ENCODE data around the gene FER. TPM values are rescaled to one million over a fixed set of nuclear protein-coding genes. Genes with fewer than 3 reads are reported as not detected.

Gene FER
- total and polyA plus RNA-seq, 2 experiments from 2014 or later: 10.6 to 29.4 TPM

DNA sequence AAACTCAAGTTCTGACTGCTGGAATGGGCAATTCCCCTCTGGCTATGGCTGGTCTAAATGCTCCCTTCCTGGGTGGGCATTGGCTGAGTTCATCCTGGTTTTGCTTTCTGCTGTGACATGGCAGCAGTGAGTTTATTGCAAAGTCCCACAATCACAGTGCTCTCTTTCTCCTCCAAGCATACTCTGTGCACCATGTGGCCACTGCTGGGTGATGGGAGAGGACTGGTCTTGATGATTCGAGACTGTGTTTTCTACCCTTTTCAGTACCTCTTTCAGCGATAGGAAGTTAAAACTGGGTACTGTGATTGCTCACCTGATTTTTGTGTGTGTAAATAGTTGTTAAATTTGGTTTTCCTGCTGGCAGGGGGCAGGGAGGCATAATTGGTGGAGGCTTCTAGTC, 49.7 kb downstream of the FER start:
- Histone ChIP-seq H3K79me2 (peaks cover 9% of the 10 kb centered on the region), H2AFZ (no peak overlapping the region), H3K4me2 (no peak overlapping the region), H3K36me3 (replicated peaks; ENCODE audit: insufficient read depth, low read depth) (no peaks in the 10 kb centered on the region), H3K4me1 (ENCODE audit: insufficient read depth) (no peaks in the 10 kb centered on the region), H3K9me3 (ENCODE audit: low read depth) (no peaks in the 10 kb centered on the region), H4K20me1 (ENCODE audit: insufficient read depth, poor library complexity, severe bottlenecking) (no peaks in the 10 kb centered on the region), H3K27me3 (no peaks in the 10 kb centered on the region), H3K27ac (no peak overlapping the region), H3K4me3 (no peak overlapping the region), H3K9me2 (replicated peaks; ENCODE audit: insufficient read depth) (no peaks in the 10 kb centered on the region)
- TF ChIP-seq, protein P1, sequence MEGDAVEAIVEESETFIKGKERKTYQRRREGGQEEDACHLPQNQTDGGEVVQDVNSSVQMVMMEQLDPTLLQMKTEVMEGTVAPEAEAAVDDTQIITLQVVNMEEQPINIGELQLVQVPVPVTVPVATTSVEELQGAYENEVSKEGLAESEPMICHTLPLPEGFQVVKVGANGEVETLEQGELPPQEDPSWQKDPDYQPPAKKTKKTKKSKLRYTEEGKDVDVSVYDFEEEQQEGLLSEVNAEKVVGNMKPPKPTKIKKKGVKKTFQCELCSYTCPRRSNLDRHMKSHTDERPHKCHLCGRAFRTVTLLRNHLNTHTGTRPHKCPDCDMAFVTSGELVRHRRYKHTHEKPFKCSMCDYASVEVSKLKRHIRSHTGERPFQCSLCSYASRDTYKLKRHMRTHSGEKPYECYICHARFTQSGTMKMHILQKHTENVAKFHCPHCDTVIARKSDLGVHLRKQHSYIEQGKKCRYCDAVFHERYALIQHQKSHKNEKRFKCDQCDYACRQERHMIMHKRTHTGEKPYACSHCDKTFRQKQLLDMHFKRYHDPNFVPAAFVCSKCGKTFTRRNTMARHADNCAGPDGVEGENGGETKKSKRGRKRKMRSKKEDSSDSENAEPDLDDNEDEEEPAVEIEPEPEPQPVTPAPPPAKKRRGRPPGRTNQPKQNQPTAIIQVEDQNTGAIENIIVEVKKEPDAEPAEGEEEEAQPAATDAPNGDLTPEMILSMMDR (IDR thresholded peaks at IDR 0.05; ENCODE audit: poor library complexity): no peak
- TF ChIP-seq EZH2phosphoT487 (IDR thresholded peaks at IDR 0.05; ENCODE audit: low read depth, severe bottlenecking, unreplicated experiment): no peak
- no peak for TF ChIP-seq EZH2 (IDR thresholded peaks at IDR 0.05; ENCODE audit: borderline replicate concordance)
- WGBS (ENCODE audit: low lambda C conversion rate, missing lambda C conversion rate): 97% methylated on average over 2 of the region's 2 CpGs
- no peak for DNase-seq (ENCODE audit: low spot score)

GRCh38 chr5:108797986-108798385, 50.3 kb downstream of the FER start:
- no peak overlapping the region for H3K4me3 ChIP-seq
- no peaks in the 10 kb centered on the region for H3K36me3 ChIP-seq (replicated peaks; ENCODE audit: insufficient read depth, low read depth)
- H3K4me2 ChIP-seq: no peak overlapping the region
- H3K9me2 ChIP-seq (replicated peaks; ENCODE audit: insufficient read depth): no peaks in the 10 kb centered on the region
- peaks cover 2% of the 10 kb centered on the region for H3K9me3 ChIP-seq (ENCODE audit: low read depth)
- TF ChIP-seq EZH2 (IDR thresholded peaks at IDR 0.05; ENCODE audit: borderline replicate concordance): no peak
- TF ChIP-seq, protein P1 (IDR thresholded peaks at IDR 0.05; ENCODE audit: poor library complexity): no peak
- no peak overlapping the region for H2AFZ ChIP-seq
- H3K4me1 ChIP-seq (ENCODE audit: insufficient read depth): no peaks in the 10 kb centered on the region
- no peak for DNase-seq (ENCODE audit: low spot score)
- no peaks in the 10 kb centered on the region for H3K27me3 ChIP-seq
- no peaks in the 10 kb centered on the region for H4K20me1 ChIP-seq (ENCODE audit: insufficient read depth, poor library complexity, severe bottlenecking)
- 72% methylated on average over 2 of the region's 2 CpGs for WGBS (ENCODE audit: low lambda C conversion rate, missing lambda C conversion rate)
- H3K27ac ChIP-seq: no peak overlapping the region
- H3K79me2 ChIP-seq: peaks cover 12% of the 10 kb centered on the region

- DNase-seq (ENCODE audit: low spot score): no peak
- Histone ChIP-seq H3K27ac (no peak overlapping the region), H3K79me2 (peaks cover 15% of the 10 kb centered on the region), H3K4me2 (no peak overlapping the region), H2AFZ (no peak overlapping the region), H3K4me3 (no peak overlapping the region), H3K4me1 (ENCODE audit: insufficient read depth) (no peaks in the 10 kb centered on the region), H4K20me1 (ENCODE audit: insufficient read depth, poor library complexity, severe bottlenecking) (no peaks in the 10 kb centered on the region), H3K9me3 (ENCODE audit: low read depth) (peaks cover 9% of the 10 kb centered on the region), H3K36me3 (replicated peaks; ENCODE audit: insufficient read depth, low read depth) (no peaks in the 10 kb centered on the region), H3K9me2 (replicated peaks; ENCODE audit: insufficient read depth) (no peaks in the 10 kb centered on the region), H3K27me3 (no peaks in the 10 kb centered on the region)
- WGBS (ENCODE audit: low lambda C conversion rate, missing lambda C conversion rate): 97% methylated on average over 3 of the region's 3 CpGs
- TF ChIP-seq, protein P1 (IDR thresholded peaks at IDR 0.05; ENCODE audit: poor library complexity): no peak
- TF ChIP-seq EZH2 (IDR thresholded peaks at IDR 0.05; ENCODE audit: borderline replicate concordance) (no peak), EZH2phosphoT487 (IDR thresholded peaks at IDR 0.05; ENCODE audit: low read depth, severe bottlenecking, unreplicated experiment) (no peak)
Measured at GRCh38 chr5:108798513-108799265, 51.0 kb downstream of the FER start.
